Lower leg skin (tissue), 4 donors: ENCODE results near the gene IPCEF1. TPM values are rescaled to one million over a fixed set of nuclear protein-coding genes. Genes with fewer than 3 reads are reported as not detected.

Source experiments
- DNase-seq, 2 donors: peaks; one replicate each; pipeline ENCODE4 v3.0.0-alpha.2; 2019; ENCODE audit warnings: low spot score in 2 of 2
- H3K4me3 ChIP-seq: fragments of 200-600 bp; sonication (generic); 2 replicates; pipeline ENCODE4 v1.5.1; 2017; ENCODE audit warnings: mild to moderate bottlenecking, low read depth; ENCODE audit not compliant: poor library complexity, severe bottlenecking
- CTCF ChIP-seq, 3 donors: fragments of 450-650 bp; IDR thresholded peaks; one replicate each; pipeline ENCODE4 v1.5.1; 2016; ENCODE audit warnings: antibody characterized with exemption in 3 of 3, mild to moderate bottlenecking in 3 of 3, moderate library complexity in 2 of 3
- POLR2A ChIP-seq, 2 donors: fragments of 450-650 bp; IDR thresholded peaks; one replicate each; pipeline ENCODE4 v1.6.1; 2016 to 2017; ENCODE audit warnings: antibody characterized with exemption in 2 of 2, mild to moderate bottlenecking in 1 of 2, moderate library complexity in 1 of 2
- WGBS, 2 donors: methylation state at CpG; one replicate each; pipeline ENCODE4 v1.1.5; 2018; 5-methylcytosine and 5-hydroxymethylcytosine counted together
- intact Hi-C: fragments of 100-400 bp; cut with DNase I; formaldehyde crosslinking; loops from one replicate; pipeline ENCODE4 v1.15.0; 2023; ENCODE audit warnings: low total_unique reads
- total RNA-seq, 4 donors: library from RNA; depleted of rRNA; stranded (reverse); fragments of >200 nt; gene quantifications; one replicate each; pipeline ENCODE4 v1.1.0, GENCODE V29; 2016

Gene IPCEF1
- total RNA-seq, 4 donors from 2014 or later = 0.67 to 1.7 (median 0.97) TPM

DNA sequence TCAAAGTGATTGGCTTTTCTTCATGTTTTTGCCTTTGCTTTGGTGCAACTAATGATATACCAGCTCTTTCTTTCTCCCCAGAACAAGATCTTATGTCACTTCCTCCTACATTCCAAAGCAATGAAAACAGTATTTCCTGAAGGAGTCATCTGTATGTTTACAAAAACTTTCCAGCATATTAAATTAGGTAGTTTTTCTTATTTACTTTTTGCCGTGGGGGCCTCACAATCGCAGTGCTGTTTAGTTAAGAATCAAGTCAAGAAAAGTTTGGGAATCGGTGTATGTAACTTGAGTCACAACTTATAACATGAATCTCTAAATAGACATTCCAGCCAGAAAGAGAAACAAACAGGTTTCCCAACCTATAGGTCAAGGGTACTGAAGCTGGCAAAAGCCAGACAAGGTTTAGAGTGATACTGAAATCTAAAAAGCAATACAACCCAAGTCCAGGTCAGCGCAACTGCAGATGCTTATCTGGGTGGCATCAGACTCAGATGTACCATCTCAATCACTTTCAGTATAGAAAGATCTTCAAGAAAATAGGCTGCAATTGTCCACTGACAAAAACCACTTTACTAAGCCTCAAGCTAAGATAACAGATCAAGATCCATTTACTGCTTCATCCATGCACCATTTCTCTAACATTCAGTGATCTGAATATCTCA lies 63.6 kb downstream of the IPCEF1 start:
- 57 to 64% methylated on average over 4 of the region's 4 CpGs for WGBS, 2 donors
- DNase-seq = no peak
- TF ChIP-seq CTCF (IDR thresholded peaks at IDR 0.05) (no peak), POLR2A (IDR thresholded peaks at IDR 0.05) (no peak)

DNA sequence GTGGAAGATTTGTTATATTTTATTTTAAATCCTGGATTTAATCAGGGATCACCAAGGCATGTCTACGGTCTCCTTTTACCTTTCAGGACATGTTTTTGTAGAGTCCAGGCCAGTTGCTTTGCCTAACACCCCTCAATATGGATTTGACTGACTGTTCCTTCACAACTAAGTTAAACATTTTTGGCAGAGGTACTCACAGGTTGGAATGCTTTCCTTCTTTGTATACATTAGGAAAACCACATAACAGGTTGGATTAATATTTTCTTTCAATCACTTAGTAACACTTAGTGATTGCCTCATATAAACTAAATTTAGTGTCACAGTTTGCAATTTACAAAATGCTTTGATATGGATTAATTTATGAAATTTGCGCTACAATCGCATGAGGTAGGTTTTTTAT lies 64.5 kb downstream of the IPCEF1 start:
- no peak for DNase-seq
- TF ChIP-seq CTCF (IDR thresholded peaks at IDR 0.05) (no peak), POLR2A (IDR thresholded peaks at IDR 0.05) (no peak)
- intact Hi-C loops = loop anchor here (10.0 kb wide), 1 partner anchor 53 kb away; no protein-coding TSS in a partner anchor
- H3K4me3 ChIP-seq = no peak overlapping the region
- 72 to 77% methylated on average over 3 of the region's 3 CpGs for WGBS, 2 donors

More for the DNA sequence above, 63.6 kb downstream of the IPCEF1 start:
- intact Hi-C loops = loop anchor here (10.0 kb wide), 1 partner anchor 52 kb away; no protein-coding TSS in a partner anchor
- no peak overlapping the region for H3K4me3 ChIP-seq

DNA sequence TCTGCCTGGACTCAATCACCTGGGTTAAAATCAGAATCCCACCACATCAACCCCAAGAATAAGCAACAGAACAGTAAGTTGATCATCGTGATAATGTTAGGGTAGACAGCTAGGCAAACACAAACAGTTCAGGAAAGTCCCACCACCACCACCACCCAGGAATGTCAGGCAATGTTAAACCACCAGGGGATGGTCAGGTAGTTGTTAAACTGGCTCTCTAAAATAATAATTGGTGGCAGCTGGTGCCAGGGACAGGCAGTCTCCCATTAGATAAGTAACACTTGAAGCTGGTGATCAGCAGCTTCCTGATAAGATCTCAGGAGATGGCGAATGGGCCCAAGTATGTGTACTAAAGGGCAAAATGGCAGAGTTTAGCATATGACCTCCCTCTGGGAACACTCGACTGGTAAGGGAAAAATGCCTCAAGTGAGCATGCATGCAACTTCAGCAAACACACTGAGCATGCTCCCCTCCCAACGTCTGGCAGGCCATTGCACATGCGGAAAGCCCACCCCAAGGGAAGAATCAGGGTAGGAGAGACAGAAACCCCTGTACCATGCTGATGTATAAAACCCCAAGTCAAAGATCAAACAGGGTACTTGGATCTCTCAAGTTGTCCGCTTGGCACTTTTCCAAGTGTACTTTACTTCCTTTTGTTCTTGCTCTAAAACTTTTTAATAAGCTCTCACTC lies 66.6 kb downstream of the IPCEF1 start:
- no peak overlapping the region for H3K4me3 ChIP-seq
- 90 to 92% methylated on average over 6 of the region's 6 CpGs for WGBS, 2 donors
- intact Hi-C loops = loop anchor here (10.0 kb wide), 1 partner anchor 55 kb away; no protein-coding TSS in a partner anchor
- no peak for DNase-seq
- TF ChIP-seq POLR2A (IDR thresholded peaks at IDR 0.05) (no peak), CTCF (IDR thresholded peaks at IDR 0.05) (no peak)

DNA sequence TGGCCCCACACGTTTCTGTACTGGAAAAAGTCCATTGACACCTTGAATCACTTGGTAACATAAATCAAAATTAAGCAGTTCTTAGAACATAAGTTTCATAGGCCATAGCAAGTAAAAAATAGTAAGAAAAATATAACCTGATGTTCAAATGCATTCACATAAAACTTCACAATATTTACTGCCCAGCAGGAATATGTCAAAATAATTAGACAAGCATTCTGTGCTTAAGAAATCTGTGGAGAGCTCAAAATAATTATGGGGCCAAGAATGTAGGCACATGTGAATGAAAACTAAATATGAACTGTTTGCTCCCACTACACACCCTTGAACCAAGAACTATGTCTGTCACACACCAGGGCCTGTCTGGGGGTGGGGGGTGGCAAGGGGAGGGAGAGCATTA lies 70.8 kb downstream of the IPCEF1 start:
- no peak overlapping the region for H3K4me3 ChIP-seq
- WGBS, 2 donors = 45 to 48% methylated on average over 1 of the region's 1 CpG
- DNase-seq = no peak
- intact Hi-C loops = no loop called here
- TF ChIP-seq POLR2A (IDR thresholded peaks at IDR 0.05) = no peak
- TF ChIP-seq CTCF (IDR thresholded peaks at IDR 0.05) = no peak

- 93 to 96% methylated on average over 7 of the region's 7 CpGs for WGBS, 2 donors
- H3K4me3 ChIP-seq = no peak overlapping the region
- TF ChIP-seq CTCF (IDR thresholded peaks at IDR 0.05) (no peak), POLR2A (IDR thresholded peaks at IDR 0.05) (no peak)
- no peak for DNase-seq
- intact Hi-C loops = no loop called here
Measured at GRCh38 chr6:154284313-154284853, 72.2 kb downstream of the IPCEF1 start.
